HG02759 (cell line): ENCODE measurements around the gene NDUFV2.

Source experiments
- ATAC-seq: cut with Tn5 transposase; IDR thresholded peaks from one replicate; pipeline ENCODE4 v1.9.1; 2021; ENCODE audit warnings: mild to moderate bottlenecking, moderate library complexity; ENCODE audit not compliant: unreplicated experiment

The NDUFV2 gene

DNA sequence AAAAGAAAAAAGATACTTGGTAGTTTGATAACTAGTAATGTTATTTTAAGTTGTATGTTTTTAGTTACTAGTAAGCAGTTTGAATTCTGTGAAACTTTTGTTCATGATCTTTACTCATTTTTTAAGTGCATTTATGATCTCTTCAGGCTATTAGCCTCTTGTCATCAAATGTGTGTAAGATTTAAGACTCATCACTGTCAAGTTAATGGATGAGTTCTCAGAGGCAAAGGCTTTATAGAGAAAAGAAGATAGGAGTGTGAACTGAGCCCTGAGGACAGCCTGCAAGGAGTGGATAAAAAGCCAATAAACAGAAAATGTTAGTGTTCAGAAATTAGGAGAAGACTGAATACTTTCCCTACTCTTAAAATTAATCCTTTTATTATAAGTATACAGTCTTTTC lies 13.5 kb downstream of the NDUFV2 start:
- ATAC-seq, result no peak

DNA sequence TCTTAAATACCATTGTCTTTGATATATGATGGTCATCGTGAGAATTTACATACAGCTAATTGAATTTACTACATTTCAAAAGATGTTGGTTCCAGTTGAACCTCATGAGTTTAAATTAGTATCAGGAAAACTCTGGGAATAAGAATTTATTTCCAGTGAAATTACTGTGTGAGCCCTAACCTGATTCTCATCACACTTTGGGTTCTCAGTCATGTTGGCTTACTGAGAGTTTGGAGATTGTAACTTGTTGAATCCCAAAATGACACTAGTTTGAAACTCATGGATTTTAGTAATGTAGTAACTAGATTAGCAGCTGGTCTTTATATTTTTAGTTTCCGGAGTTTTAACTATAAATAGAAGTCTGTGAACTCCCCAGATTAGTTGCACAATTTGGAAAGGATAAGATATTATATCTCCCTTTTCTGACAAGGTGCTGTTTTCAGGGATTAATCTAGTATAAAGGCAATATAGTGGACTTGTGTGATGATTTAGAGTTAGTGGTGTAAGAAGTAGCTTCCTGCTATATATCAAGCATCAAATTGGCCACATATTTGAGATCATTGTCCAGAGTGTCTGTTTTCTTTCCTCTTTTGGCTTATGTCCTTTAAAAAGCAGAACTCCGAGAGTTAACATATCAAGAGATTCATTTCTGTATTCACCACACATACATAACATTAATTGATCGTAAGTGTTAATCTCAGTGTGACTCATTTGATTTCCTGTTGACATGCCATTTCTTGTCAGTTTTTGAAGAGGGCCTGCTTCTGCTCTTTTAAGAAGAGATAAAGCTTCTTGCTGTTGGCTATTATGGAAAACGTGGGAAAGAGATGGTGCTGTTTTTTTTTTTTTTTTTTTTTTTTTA lies 15.7 kb downstream of the NDUFV2 start:
- ATAC-seq, result no peak

DNA sequence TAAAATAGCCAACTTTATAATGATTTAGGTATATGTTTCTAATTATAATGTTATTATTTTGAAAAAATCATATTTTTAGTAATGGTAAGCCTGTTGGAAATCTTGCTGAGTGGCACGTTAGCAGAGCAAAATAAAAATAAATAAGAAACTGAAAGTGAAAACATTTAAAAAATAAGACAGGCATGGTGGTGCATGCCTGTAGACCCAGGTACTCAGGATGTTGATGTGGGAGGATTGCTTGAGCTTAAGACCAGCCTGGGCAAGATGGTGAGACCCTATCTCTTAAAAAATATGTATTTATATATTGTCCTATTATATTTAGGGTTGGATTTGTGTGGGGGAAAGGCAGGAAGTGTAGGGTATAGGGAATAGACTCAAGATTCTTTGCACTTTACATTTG lies 18.3 kb downstream of the NDUFV2 start:
- ATAC-seq, result no peak

GRCh38 chr18:9123520-9123919 lies 21.0 kb downstream of the NDUFV2 start:
- ATAC-seq, result no peak

DNA sequence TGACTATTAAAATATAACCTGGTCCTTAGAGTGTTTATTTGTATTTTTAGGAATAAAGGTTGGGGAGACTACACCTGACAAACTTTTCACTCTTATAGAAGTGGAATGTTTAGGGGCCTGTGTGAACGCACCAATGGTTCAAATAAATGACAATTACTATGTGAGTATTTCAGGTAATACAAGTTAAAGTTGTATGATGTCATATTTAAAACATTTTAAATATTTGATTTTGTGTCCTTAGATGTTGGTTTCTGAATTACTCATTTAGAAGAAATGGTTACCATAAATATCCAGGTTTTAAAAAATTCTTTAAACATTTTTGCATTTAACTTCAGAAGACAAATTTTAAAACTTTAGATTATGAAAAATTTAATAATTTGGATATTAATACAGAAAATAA lies 22.3 kb downstream of the NDUFV2 start:
- ATAC-seq, result no peak

GRCh38 chr18:9126337-9126736 lies 23.8 kb downstream of the NDUFV2 start:
- no peak for ATAC-seq

- no peak for ATAC-seq
Observed at GRCh38 chr18:9130195-9130594, 27.7 kb downstream of the NDUFV2 start.

DNA sequence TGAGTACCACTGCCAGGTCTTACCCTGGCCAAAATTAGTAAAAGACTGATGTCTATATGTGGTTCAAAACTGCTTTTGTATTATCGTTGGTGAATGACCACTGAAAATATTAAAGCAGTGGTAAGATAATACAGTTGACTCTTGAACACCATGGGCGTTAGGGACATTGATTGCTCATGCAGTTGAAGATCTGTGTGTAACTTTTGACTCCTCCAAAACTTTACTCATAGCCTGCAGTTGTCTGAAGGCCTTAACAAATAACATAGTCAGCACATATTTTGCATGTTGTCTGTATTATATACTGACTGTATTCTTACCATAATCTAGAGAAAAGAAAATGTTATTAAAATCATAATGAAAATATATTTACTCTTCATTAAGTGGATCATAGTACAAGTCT lies 28.3 kb downstream of the NDUFV2 start:
- ATAC-seq, result no peak

GRCh38 chr18:9132628-9133027 lies 30.1 kb downstream of the NDUFV2 start:
- ATAC-seq, result no peak

GRCh38 chr18:9133225-9133624 lies 30.7 kb downstream of the NDUFV2 start:
- no peak for ATAC-seq

DNA sequence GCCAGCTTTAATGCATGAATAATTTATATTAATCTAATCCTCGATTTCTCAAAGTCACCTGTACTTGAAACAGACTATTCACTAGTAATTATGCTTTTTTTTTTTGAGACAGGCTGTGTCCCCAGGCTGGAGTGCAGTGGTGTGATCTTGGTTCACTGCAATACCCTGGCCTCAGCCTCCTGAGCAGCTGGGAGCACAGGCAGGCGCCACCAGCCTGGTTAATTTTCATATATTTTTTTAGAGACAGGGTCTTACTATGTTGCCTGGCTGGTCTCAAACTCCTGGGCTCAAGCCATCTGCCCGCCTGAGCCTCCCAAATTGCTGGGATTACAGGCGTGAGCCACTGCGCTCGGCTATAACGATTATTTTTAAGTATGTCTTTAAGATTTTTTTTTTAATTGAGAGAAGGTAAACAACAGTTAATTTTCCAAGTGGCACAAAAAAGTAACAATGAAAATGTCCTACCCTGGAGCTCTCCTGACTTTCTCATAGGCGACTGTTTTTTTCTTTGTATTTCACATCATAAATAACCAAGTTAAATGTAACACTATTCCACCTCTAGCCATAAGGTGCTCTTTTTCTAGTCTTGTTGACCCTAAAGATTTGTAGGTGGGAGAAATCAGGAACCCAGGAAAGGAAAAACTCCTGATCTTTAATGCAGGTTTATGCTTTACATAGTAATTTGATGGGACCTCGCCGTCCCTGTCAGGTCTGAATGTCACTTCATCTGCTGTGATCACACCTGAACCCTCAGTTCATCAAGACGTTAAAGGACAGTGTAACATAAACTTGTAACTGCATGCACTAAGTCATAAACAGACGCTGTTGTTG lies 32.8 kb downstream of the NDUFV2 start:
- no peak for ATAC-seq

- ATAC-seq, result peak; percentile 20
Observed at GRCh38 chr18:9135912-9136314, 33.4 kb downstream of the NDUFV2 start.

GRCh38 chr18:9136315-9137155 lies 34.0 kb downstream of the NDUFV2 start, which contains the start of gene ANKRD12:
Gene ANKRD12, plus strand, starts transcription at chr18:9136781. Its CDS starts 45,652 bp downstream, at chr18:9182433.
- ATAC-seq, result peak; percentile 72

DNA sequence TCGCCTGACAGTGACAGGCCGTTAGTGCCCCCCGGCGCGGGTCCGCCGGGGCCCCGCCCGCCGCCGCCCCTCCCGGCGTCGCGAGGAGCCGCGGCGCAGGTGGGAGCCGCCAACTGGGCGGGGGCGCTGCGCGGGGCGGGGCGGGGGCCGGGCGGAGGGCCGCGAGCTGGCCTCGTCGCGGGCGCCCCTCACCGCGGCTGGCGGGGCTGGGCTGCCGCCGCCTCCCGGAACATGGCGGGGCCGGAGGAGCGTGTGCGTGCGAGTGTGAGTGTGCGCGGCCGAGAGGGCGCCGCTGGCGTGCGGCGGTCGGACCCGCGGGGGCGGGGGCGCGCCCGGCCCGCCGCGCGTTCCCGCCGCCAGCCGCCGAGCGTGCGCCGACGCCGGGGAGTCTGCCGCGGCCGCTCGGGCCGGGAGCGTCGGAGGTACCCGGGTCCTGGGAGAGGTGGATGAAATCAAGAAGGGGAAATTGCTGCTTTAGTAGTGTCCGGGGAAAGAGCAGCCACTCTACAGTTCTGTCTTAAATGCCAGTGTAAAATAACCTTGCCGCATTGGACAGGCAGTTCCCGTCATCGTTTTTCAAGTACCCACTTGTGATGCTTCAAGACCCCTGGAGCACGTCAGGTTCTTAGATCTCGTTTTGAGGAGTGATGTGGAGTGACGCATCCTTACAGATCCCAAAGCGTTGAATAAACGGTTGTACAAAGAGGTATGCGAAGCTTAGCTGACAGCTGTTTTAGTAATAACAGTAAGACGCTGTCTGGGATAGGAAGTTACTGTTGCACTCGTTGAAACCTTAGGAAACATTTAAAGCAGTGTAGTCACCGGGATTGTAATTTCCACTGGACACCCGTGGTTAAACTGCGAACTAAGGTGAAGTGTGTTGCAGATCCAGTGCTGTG lies 34.9 kb downstream of the NDUFV2 start:
- ATAC-seq, result peak; percentile 43

- no peak for ATAC-seq
Observed at GRCh38 chr18:9139400-9140039, 37.0 kb downstream of the NDUFV2 start.

- ATAC-seq, result no peak
Observed at GRCh38 chr18:9140381-9140780, 37.9 kb downstream of the NDUFV2 start.

DNA sequence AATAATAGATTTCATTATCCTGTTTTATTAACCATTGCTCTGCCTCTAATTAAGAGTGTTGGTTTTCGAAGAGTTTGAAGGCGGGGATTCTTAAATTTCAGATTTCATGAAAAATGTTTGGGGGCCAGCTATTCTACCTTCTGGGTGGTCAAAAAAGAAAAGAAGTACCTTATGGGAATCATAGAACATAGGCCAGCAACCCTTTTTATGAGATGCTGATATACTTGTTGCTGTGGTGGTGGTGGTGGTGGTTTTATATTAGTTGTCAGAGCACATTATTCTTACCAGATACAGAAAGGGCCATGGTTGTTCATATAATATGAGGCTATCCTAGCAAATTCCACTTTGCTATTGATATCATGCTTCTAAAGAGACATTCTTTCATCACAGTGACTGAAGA lies 38.5 kb downstream of the NDUFV2 start:
- ATAC-seq, result no peak

DNA sequence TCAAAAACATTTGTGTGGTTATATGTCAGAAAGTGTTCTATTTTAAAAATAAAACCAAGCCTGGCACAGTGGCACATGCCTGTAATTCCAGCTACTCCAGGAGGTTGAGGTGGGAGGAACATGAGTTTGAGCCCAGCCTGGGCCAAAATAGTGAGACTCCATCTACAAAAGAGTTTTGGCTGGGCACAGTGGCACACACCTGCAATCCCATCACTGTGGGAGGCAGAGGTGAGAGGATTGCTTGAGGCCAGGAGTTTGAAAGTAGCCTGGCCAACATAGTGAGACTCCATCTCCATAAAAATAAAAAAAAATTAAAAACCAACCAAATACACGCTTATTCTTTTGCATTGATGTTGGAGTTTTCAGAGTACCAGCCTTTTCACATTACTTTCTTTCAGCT lies 43.7 kb downstream of the NDUFV2 start:
- ATAC-seq, result no peak

GRCh38 chr18:9147440-9148202 lies 45.1 kb downstream of the NDUFV2 start:
- peak; percentile 55 for ATAC-seq
